IMR-90 (cell line): ENCODE results near the gene FGF9. TPM values are rescaled to one million over a fixed set of nuclear protein-coding genes. Genes with fewer than 3 reads are reported as not detected.
A peak's percentile ranks its signal among the peaks of the same experiment; 100 is the strongest.

Source experiments
- ATAC-seq: fragments of 200-7000 bp; cut with Tn5 transposase; 2 replicates; pipeline ENCODE4 v1.9.1; 2020; ENCODE audit warnings: low read depth, mild to moderate bottlenecking, moderate library complexity
- BruUV-seq: library from RNA; stranded (reverse); fragments of 400-500 nt; replicated peaks from 2 replicates; lab custom pipeline; 2021; lab: Mats Ljungman, UMichigan
- CTCF ChIA-PET: fragments of 300-600 bp; formaldehyde crosslinking; extraction: SDS; loops from one replicate; lab custom pipeline; 2021; ENCODE audit warnings: antibody characterized with exemption; lab: Yijun Ruan, JAX
- POLR2A ChIA-PET: fragments of 300-600 bp; sonication (Branson Sonifier 250); formaldehyde crosslinking; loops from one replicate; lab custom pipeline; 2022; ENCODE audit warnings: antibody characterized with exemption; ENCODE audit not compliant: unreplicated experiment; lab: Charles Lee
- DNase-seq: peaks from one replicate; pipeline ENCODE4 v3.0.0; 2013
- H2AFZ ChIP-seq: replicated peaks from 2 replicates; pipeline ENCODE3; 2013; ENCODE audit warnings: low read length, mild to moderate bottlenecking; ENCODE audit not compliant: poor library complexity
- H2AK5ac ChIP-seq: 2 replicates; pipeline ENCODE4 v1.6.1; 2013; ENCODE audit warnings: low read depth, low read length, inconsistent platforms
- H2AK9ac ChIP-seq: replicated peaks from 2 replicates; pipeline ENCODE3; 2013; ENCODE audit warnings: mild to moderate bottlenecking, low read depth, low read length, moderate library complexity; ENCODE audit not compliant: poor library complexity
- H2BK120ac ChIP-seq: 2 replicates; pipeline ENCODE4 v1.6.1; 2013; ENCODE audit warnings: low read depth, low read length, inconsistent platforms
- H2BK15ac ChIP-seq: 3 replicates; pipeline ENCODE4 v1.6.1; 2013; ENCODE audit warnings: low read depth, low read length, inconsistent platforms
- H2BK20ac ChIP-seq: 2 replicates; pipeline ENCODE4 v1.6.1; 2013; ENCODE audit warnings: low read depth, mild to moderate bottlenecking, inconsistent platforms, low read length, moderate library complexity
- H2BK5ac ChIP-seq: 2 replicates; pipeline ENCODE4 v1.6.1; 2013; ENCODE audit warnings: mild to moderate bottlenecking, low read depth, low read length, inconsistent platforms; ENCODE audit not compliant: poor library complexity, severe bottlenecking
- H3K14ac ChIP-seq: replicated peaks from 2 replicates; pipeline ENCODE4 v1.6.1; 2013; ENCODE audit warnings: low read depth, low read length, inconsistent platforms
- H3K18ac ChIP-seq: 2 replicates; pipeline ENCODE4 v1.6.1; 2013; ENCODE audit warnings: low read depth, low read length, control low read depth
- H3K23ac ChIP-seq: 2 replicates; pipeline ENCODE4 v1.6.1; 2013; ENCODE audit warnings: low read depth, low read length, inconsistent platforms
- H3K27ac ChIP-seq: 2 replicates; pipeline ENCODE4 v1.5.1; 2013; ENCODE audit warnings: mild to moderate bottlenecking, control low read depth, low read length; ENCODE audit not compliant: insufficient read depth
- H3K27me3 ChIP-seq: 2 replicates; pipeline ENCODE4 v1.6.1; 2013; ENCODE audit warnings: low read length; ENCODE audit not compliant: control insufficient read depth, insufficient read depth
- H3K36me3 ChIP-seq: 2 replicates; pipeline ENCODE4 v1.6.1; 2013; ENCODE audit warnings: low read length, mixed read lengths; ENCODE audit not compliant: control insufficient read depth, insufficient read depth
- H3K4ac ChIP-seq: 2 replicates; pipeline ENCODE4 v1.6.1; 2013; ENCODE audit warnings: low read depth, low read length, inconsistent platforms
- H3K4me1 ChIP-seq: 2 replicates; pipeline ENCODE4 v1.6.1; 2013; ENCODE audit warnings: low read length, mixed read lengths; ENCODE audit not compliant: control insufficient read depth, insufficient read depth
- H3K4me2 ChIP-seq: 2 replicates; pipeline ENCODE4 v1.6.1; 2013; ENCODE audit warnings: low read depth, mild to moderate bottlenecking, control low read depth, low read length, moderate library complexity
- H3K4me3 ChIP-seq: 2 replicates; pipeline ENCODE4 v1.5.1; 2013; ENCODE audit warnings: low read depth, mild to moderate bottlenecking, control low read depth, low read length, moderate library complexity; ENCODE audit not compliant: insufficient read depth
- H3K56ac ChIP-seq: 2 replicates; pipeline ENCODE4 v1.6.1; 2013; ENCODE audit warnings: low read length, inconsistent platforms; ENCODE audit not compliant: insufficient read depth; ENCODE audit errors: extremely low read depth
- H3K79me1 ChIP-seq, 2 experiments: 2 replicates each; pipeline ENCODE4 v1.6.1; 2013; ENCODE audit warnings: low read length in 2 of 2, inconsistent platforms in 1 of 2, low read depth in 1 of 2
- H3K9ac ChIP-seq: 2 replicates; pipeline ENCODE4 v1.6.1; 2013; ENCODE audit warnings: low read depth, low read length, control low read depth
- H3K9me1 ChIP-seq: 2 replicates; pipeline ENCODE4 v1.6.1; 2013; ENCODE audit warnings: low read length, inconsistent platforms; ENCODE audit not compliant: insufficient read depth
- H3K9me3 ChIP-seq: 2 replicates; pipeline ENCODE4 v1.6.1; 2013; ENCODE audit warnings: low read length; ENCODE audit not compliant: control insufficient read depth, insufficient read depth
- H4K20me1 ChIP-seq: 2 replicates; pipeline ENCODE4 v1.6.1; 2013; ENCODE audit warnings: low read length, inconsistent platforms; ENCODE audit not compliant: insufficient read depth
- H4K5ac ChIP-seq: 2 replicates; pipeline ENCODE4 v1.6.1; 2013; ENCODE audit warnings: mild to moderate bottlenecking, low read depth, low read length, control low read depth
- H4K8ac ChIP-seq, 2 experiments: 2 replicates each; pipeline ENCODE4 v1.6.1; 2013; ENCODE audit warnings: low read depth in 2 of 2, low read length in 2 of 2, control low read depth in 1 of 2, inconsistent platforms in 1 of 2
- H4K91ac ChIP-seq: 2 replicates; pipeline ENCODE4 v1.6.1; 2013; ENCODE audit warnings: low read depth, low read length, inconsistent platforms; ENCODE audit not compliant: insufficient read depth
- BHLHE40 ChIP-seq: fragments of 150-350 bp; IDR thresholded peaks from 2 replicates; pipeline ENCODE4 v1.6.1; 2016; ENCODE audit warnings: mild to moderate bottlenecking, low read depth, low read length
- CEBPB ChIP-seq: IDR thresholded peaks from 2 replicates; pipeline ENCODE4 v1.6.1; 2012; ENCODE audit warnings: low read depth, low read length, improper control_type of control experiment
- CHD1 ChIP-seq: IDR thresholded peaks from 2 replicates; pipeline ENCODE4 v1.6.1; 2012; ENCODE audit warnings: low read depth, low read length, improper control_type of control experiment
- MAFK ChIP-seq: IDR thresholded peaks from 2 replicates; pipeline ENCODE4 v1.6.1; 2012; ENCODE audit warnings: low read depth, low read length, improper control_type of control experiment
- MXI1 ChIP-seq: IDR thresholded peaks from 2 replicates; pipeline ENCODE4 v1.6.1; 2012; ENCODE audit warnings: low read depth, mild to moderate bottlenecking, low read length, moderate library complexity, borderline replicate concordance
- POLR2A ChIP-seq: IDR thresholded peaks from 2 replicates; pipeline ENCODE4 v1.6.1; 2012; ENCODE audit warnings: mild to moderate bottlenecking, low read depth, low read length
- RAD21 ChIP-seq: IDR thresholded peaks from 2 replicates; pipeline ENCODE4 v1.6.1; 2012; ENCODE audit warnings: low read length, improper control_type of control experiment
- RCOR1 ChIP-seq: IDR thresholded peaks from 2 replicates; pipeline ENCODE4 v1.6.1; 2012; ENCODE audit warnings: mild to moderate bottlenecking, low read length, improper control_type of control experiment; ENCODE audit not compliant: insufficient replicate concordance
- RFX5 ChIP-seq: IDR thresholded peaks from 2 replicates; pipeline ENCODE4 v1.8.0; 2012; ENCODE audit warnings: low read depth, mild to moderate bottlenecking, low read length, moderate library complexity
- SMC3 ChIP-seq: fragments of 150-350 bp; IDR thresholded peaks from 2 replicates; pipeline ENCODE4 v1.6.1; 2016; ENCODE audit warnings: low read depth, mild to moderate bottlenecking, antibody characterized with exemption, low read length, moderate library complexity
- WGBS, 2 experiments: methylation state at CpG; one replicate each; pipeline versions ENCODE4 v1.1.5 to v1.1.7; 2013; ENCODE audit warnings: missing lambda C conversion rate in 2 of 2; ENCODE audit not compliant: insufficient read length in 1 of 2; ENCODE audit errors: extremely low coverage in 2 of 2; 5-methylcytosine and 5-hydroxymethylcytosine counted together
- dilution Hi-C: fragments of 300-500 bp; cut with HindIII; formaldehyde crosslinking; loops from one replicate; pipeline ENCODE4 v1.14.3; 2018; ENCODE audit warnings: low sequenced_read_pairs; ENCODE audit not compliant: unreplicated experiment
- in situ Hi-C: fragments of 300-500 bp; cut with MboI; formaldehyde crosslinking; loops from 3 replicates; pipeline ENCODE4 v1.14.3; 2019; ENCODE audit warnings: low sequenced_read_pairs, inconsistent platforms, mixed read lengths
- intact Hi-C: fragments of 100-400 bp; cut with micrococcal nuclease; formaldehyde crosslinking; loops from 2 replicates; pipeline ENCODE4 v1.10.0; 2022
- polyA plus RNA-seq, 3 experiments: library from polyadenylated mRNA; depleted of rRNA; stranded (reverse); fragments of >200 nt; gene quantifications; 2 replicates each; pipeline ENCODE4 v1.2.3, GENCODE V29; 2012; ENCODE audit warnings: low replicate concordance in 1 of 3
- total RNA-seq: library from RNA; depleted of rRNA; stranded (reverse); fragments of >200 nt; gene quantifications from 2 replicates; pipeline ENCODE4 v1.2.3, GENCODE V29; 2012
- TF ChIP-seq, protein P1 (sequence below): fragments of 150-350 bp; IDR thresholded peaks from 2 replicates; pipeline ENCODE4 v1.6.1; 2017; ENCODE audit warnings: mild to moderate bottlenecking, antibody characterized with exemption, low read length, low read depth
- TF ChIP-seq, protein P2 (sequence below): fragments of 150-350 bp; IDR thresholded peaks from 2 replicates; pipeline ENCODE4 v1.6.1; 2016; ENCODE audit warnings: low read depth, mild to moderate bottlenecking, low read length, moderate library complexity, borderline replicate concordance
- TF ChIP-seq, protein P3 (sequence below): conservative IDR thresholded peaks from 2 replicates; pipeline ENCODE4 v1.5.1; 2012; ENCODE audit warnings: mild to moderate bottlenecking, low read depth, low read length, improper control_type of control experiment

FGF9 gene
- total and polyA plus RNA-seq, 2 of the 4 experiments (the other 2 are of a cell fraction), result under 0.01 to 0.05 TPM

DNA sequence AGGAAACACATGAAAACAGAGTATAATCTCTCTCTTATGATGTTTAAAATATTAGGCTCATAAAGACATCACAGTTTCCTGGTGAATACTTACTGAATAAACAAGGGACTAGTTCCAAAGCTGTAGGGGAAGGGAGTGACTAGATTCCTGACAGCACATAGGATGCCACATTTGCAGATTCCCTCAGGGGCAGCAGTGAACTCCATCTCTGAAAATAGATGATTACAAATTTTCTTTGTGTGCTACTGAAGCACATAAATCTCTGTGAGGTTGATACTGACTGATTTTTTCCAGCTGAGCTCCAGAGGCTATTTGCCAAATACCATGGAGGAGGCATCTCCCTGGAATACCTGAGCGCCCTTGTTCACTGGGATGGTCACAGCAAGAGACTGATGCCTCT is 77.3 kb downstream of the FGF9 start:
- Histone ChIP-seq H2AK5ac (peak overlapping the region; percentile 94; the same call in 1 of the 2 replicates), H3K9me3 (peaks cover 5% of the 10 kb centered on the region), H2AFZ (peak overlapping the region; percentile 44), H3K27me3 (no peaks in the 10 kb centered on the region), H3K4me1 (peaks cover 9% of the 10 kb centered on the region), H4K8ac (peak overlapping the region; percentile 74 to 92; a peak in 3 of 4 replicates), H2BK15ac (peak overlapping the region; percentile 93; the same call in 2 of the 3 replicates), H2BK120ac (peak overlapping the region; percentile 98), H2BK20ac (peak overlapping the region; percentile 89), H3K18ac (peak overlapping the region; percentile 84), H3K4me2 (no peak overlapping the region; the same call in 1 of the 2 replicates), H2AK9ac (peak overlapping the region; percentile 79), H3K9ac (no peak overlapping the region), H3K27ac (peak overlapping the region; percentile 3), H3K14ac (peak overlapping the region; percentile 83; the same call in 1 of the 2 replicates), H3K23ac (peak overlapping the region; percentile 75), H4K5ac (peak overlapping the region; percentile 39; the same call in 1 of the 2 replicates), H3K36me3 (no peaks in the 10 kb centered on the region), H3K4ac (peak overlapping the region; percentile 97), H3K79me1 (no peaks in the 10 kb centered on the region), H3K4me3 (no peak overlapping the region), H3K56ac (peak overlapping the region; percentile 38; the same call in 1 of the 2 replicates), H2BK5ac (peak overlapping the region; percentile 16), H3K9me1 (peaks cover 6% of the 10 kb centered on the region; the same call in 1 of the 2 replicates), H4K91ac (peak overlapping the region; percentile 89), H4K20me1 (no peaks in the 10 kb centered on the region)
- DNase-seq, result peak; percentile 30
- ChIA-PET POLR2A (no interaction called here), CTCF (no interaction called here)
- ATAC-seq, result peak; percentile 43
- no CpG with 5 or more reads among the region's 1 CpG for WGBS, 2 experiments
- in situ Hi-C loops (no loop called here), dilution Hi-C loops (no loop called here), intact Hi-C loops (loop anchor here (5.0 to 10.0 kb wide), 2 partner anchors 76 to 227 kb away; partner anchors contain the start of gene FGF9)
- TF ChIP-seq SMC3 (no peak), MXI1 (no peak), CHD1 (no peak), BHLHE40 (no peak), RFX5 (no peak), RAD21 (no peak), POLR2A (no peak), CEBPB (no peak), RCOR1 (no peak), MAFK (no peak)
- TF ChIP-seq, protein P1, sequence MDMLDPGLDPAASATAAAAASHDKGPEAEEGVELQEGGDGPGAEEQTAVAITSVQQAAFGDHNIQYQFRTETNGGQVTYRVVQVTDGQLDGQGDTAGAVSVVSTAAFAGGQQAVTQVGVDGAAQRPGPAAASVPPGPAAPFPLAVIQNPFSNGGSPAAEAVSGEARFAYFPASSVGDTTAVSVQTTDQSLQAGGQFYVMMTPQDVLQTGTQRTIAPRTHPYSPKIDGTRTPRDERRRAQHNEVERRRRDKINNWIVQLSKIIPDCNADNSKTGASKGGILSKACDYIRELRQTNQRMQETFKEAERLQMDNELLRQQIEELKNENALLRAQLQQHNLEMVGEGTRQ, result no peak
- TF ChIP-seq, protein P2, sequence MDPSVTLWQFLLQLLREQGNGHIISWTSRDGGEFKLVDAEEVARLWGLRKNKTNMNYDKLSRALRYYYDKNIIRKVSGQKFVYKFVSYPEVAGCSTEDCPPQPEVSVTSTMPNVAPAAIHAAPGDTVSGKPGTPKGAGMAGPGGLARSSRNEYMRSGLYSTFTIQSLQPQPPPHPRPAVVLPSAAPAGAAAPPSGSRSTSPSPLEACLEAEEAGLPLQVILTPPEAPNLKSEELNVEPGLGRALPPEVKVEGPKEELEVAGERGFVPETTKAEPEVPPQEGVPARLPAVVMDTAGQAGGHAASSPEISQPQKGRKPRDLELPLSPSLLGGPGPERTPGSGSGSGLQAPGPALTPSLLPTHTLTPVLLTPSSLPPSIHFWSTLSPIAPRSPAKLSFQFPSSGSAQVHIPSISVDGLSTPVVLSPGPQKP, result no peak
- TF ChIP-seq, protein P3, sequence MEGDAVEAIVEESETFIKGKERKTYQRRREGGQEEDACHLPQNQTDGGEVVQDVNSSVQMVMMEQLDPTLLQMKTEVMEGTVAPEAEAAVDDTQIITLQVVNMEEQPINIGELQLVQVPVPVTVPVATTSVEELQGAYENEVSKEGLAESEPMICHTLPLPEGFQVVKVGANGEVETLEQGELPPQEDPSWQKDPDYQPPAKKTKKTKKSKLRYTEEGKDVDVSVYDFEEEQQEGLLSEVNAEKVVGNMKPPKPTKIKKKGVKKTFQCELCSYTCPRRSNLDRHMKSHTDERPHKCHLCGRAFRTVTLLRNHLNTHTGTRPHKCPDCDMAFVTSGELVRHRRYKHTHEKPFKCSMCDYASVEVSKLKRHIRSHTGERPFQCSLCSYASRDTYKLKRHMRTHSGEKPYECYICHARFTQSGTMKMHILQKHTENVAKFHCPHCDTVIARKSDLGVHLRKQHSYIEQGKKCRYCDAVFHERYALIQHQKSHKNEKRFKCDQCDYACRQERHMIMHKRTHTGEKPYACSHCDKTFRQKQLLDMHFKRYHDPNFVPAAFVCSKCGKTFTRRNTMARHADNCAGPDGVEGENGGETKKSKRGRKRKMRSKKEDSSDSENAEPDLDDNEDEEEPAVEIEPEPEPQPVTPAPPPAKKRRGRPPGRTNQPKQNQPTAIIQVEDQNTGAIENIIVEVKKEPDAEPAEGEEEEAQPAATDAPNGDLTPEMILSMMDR, result no peak
- BruUV-seq, result no TSS peak
